Heart left ventricle (tissue), 16 donors: ENCODE results near the gene BARHL1. TPM values are rescaled to one million over a fixed set of nuclear protein-coding genes. Genes with fewer than 3 reads are reported as not detected.
A peak's percentile ranks its signal among the peaks of the same experiment; 100 is the strongest.

Experiments
- ATAC-seq, 4 donors: fragments of 200-7000 bp; cut with Tn5 transposase; one replicate each; pipeline ENCODE4 v1.9.1; 2020 to 2022; ENCODE audit warnings: moderate library complexity in 4 of 4, mild to moderate bottlenecking in 3 of 4, moderate number of reproducible peaks in 1 of 4
- DNase-seq, 5 donors: peaks; one replicate each; pipeline ENCODE4 v3.0.0-alpha.2; 2020
- H3K27ac ChIP-seq, 12 donors: fragments of 200-600 bp; sonication (generic) in 4 of 12; one replicate each; pipeline versions ENCODE4 v1.5.0 to v1.8.0; 2016 to 2022; ENCODE audit warnings: mild to moderate bottlenecking in 2 of 12
- H3K27me3 ChIP-seq, 9 donors: fragments of 200-600 bp; sonication (generic) in 2 of 9; one replicate each; pipeline versions ENCODE4 v1.5.1 to v1.8.0; 2016 to 2022; ENCODE audit warnings: mild to moderate bottlenecking in 3 of 9
- H3K36me3 ChIP-seq, 9 donors: fragments of 200-600 bp; sonication (generic) in 2 of 9; one replicate each; pipeline versions ENCODE4 v1.5.0 to v1.8.0; 2018 to 2022; ENCODE audit warnings: mild to moderate bottlenecking in 2 of 9
- H3K4me1 ChIP-seq, 12 donors: fragments of 200-600 bp; sonication (generic) in 4 of 12; one replicate each; pipeline versions ENCODE4 v1.5.0 to v1.8.0; 2016 to 2022; ENCODE audit warnings: mild to moderate bottlenecking in 3 of 12
- H3K4me3 ChIP-seq, 12 donors: fragments of 200-600 bp; sonication (generic) in 4 of 12; one replicate each; pipeline versions ENCODE4 v1.5.0 to v1.8.0; 2017 to 2022; ENCODE audit warnings: mild to moderate bottlenecking in 9 of 12, moderate library complexity in 4 of 12
- H3K9me3 ChIP-seq, 12 donors: fragments of 200-600 bp; sonication (generic) in 4 of 12; one replicate each; pipeline versions ENCODE4 v1.5.0 to v1.8.0; 2016 to 2022; ENCODE audit warnings: mild to moderate bottlenecking in 1 of 12
- CTCF ChIP-seq, 12 donors: fragments of 200-600 bp; sonication (generic) in 4 of 12; IDR thresholded peaks; one replicate each; pipeline versions ENCODE4 v1.5.0 to v1.8.0; 2018 to 2022; ENCODE audit warnings: antibody characterized with exemption in 12 of 12, mild to moderate bottlenecking in 5 of 12
- POLR2A ChIP-seq, 2 donors: fragments of 450-650 bp; IDR thresholded peaks; one replicate each; pipeline ENCODE4 v1.6.1; 2017; ENCODE audit warnings: antibody characterized with exemption in 2 of 2, mild to moderate bottlenecking in 2 of 2, moderate library complexity in 2 of 2
- WGBS, 4 donors: extraction: QIAGEN DNeasy Blood & Tissue Kit in 2 of 4; methylation state at CpG; one replicate each; pipeline versions ENCODE4 v1.1.5 to v1.1.7; 2013 to 2018; 5-methylcytosine and 5-hydroxymethylcytosine counted together
- intact Hi-C, 10 donors: fragments of 100-400 bp; cut with DNase I; formaldehyde crosslinking; loops; one replicate each; pipeline versions ENCODE4 v1.11.1 to v1.14.2; 2022
- polyA plus RNA-seq, 2 donors: library from polyadenylated mRNA; stranded (reverse); fragments of 200-250 nt; gene quantifications; one replicate each; pipeline ENCODE4 v1.2.3, GENCODE V29; 2013
- total RNA-seq, 9 donors: library from RNA; depleted of rRNA in 2 of 9; stranded (reverse); fragments of >200 nt in 2 of 9; fragmentation: NEBNext Ultra II Directional in 3 of 9; extraction: Animal tissue kit (Norgen Biotek cat#: 25700) in 3 of 9; gene quantifications; one replicate each; pipeline versions ENCODE4 v1.1.0 to v1.2.4, GENCODE V29; 2016 to 2023
- donor health status: ischemic (EF 13 %, LVEDD 7.1; RV severe dilation, severe dysfunction).
- donor health status: healthy with polysubstance abuse.
- donor health status: DM: no; HTN: yes; CAD: no.
- donor health status: DM: no; HTN: no; CAD: no.
- donor health status: ischemic (EF 25% LVEDD 6.9; RV normal size, moderate dysfunction).
- donor health status: ischemic (EF 25% LVEDD 5.7; RV mildly dilated, moderate dysfunction).
- donor health status: healthy.
- donor health status: DM: yes; HTN: yes; CAD: no.
- donor health status: ischemic (EF 35%, LVEDD 5.7; RV mildly dilated, moderate dysfunction).
- donor health status: nonischemic (EF 11% LVEDD 7.7; RV severe dilation, severe dysfunction).
- donor health status: DM: yes; HTN: yes; CAD: no.
- donor health status: PGD.
- donor health status: ischemic (EF 29% LVEDD 5.4; RV normal size, mild dysfunction).
- donor health status: nonischemic (EF 23%, LVEDD 6.1; RV moderate dilation, normal function).

BARHL1 gene
- total and polyA plus RNA-seq, 11 donors = not detected

GRCh38 chr9:132622159-132622558 lies 39.8 kb downstream of the BARHL1 start:
- no peak for TF ChIP-seq POLR2A (IDR thresholded peaks at IDR 0.05)
- TF ChIP-seq CTCF (IDR thresholded peaks at IDR 0.05) = no peak
- H3K27me3 ChIP-seq = no peaks in the 10 kb centered on the region
- no peak overlapping the region for H3K27ac ChIP-seq
- no peaks in the 10 kb centered on the region for H3K9me3 ChIP-seq
- DNase-seq (peak in 1 of 5 donors; percentile 35), ATAC-seq (no peak)
- intact Hi-C loops = no loop called here
- H3K36me3 ChIP-seq = peaks cover 0 to 87% (median 54%) of the 10 kb centered on the region in 9 donors
- 62 to 78% (median 67%) methylated on average over 5 of the region's 5 CpGs for WGBS, 4 donors
- no peaks in the 10 kb centered on the region for H3K4me1 ChIP-seq
- H3K4me3 ChIP-seq = no peak overlapping the region

- DNase-seq = no peak
- H3K36me3 ChIP-seq = peaks cover 0 to 87% (median 66%) of the 10 kb centered on the region in 9 donors
- no peak for ATAC-seq
- intact Hi-C loops = no loop called here
- no peaks in the 10 kb centered on the region for H3K9me3 ChIP-seq
- no peaks in the 10 kb centered on the region for H3K4me1 ChIP-seq
- no peak for TF ChIP-seq CTCF (IDR thresholded peaks at IDR 0.05)
- no peak for TF ChIP-seq POLR2A (IDR thresholded peaks at IDR 0.05)
- H3K27me3 ChIP-seq = no peaks in the 10 kb centered on the region
- H3K27ac ChIP-seq = no peak overlapping the region
- no peak overlapping the region for H3K4me3 ChIP-seq
- WGBS, 4 donors = 90 to 95% (median 91%) methylated on average over 5 of the region's 5 CpGs
Measured at GRCh38 chr9:132626285-132626684, 43.9 kb downstream of the BARHL1 start.

GRCh38 chr9:132627106-132627505 lies 44.7 kb downstream of the BARHL1 start:
- TF ChIP-seq CTCF (IDR thresholded peaks at IDR 0.05) (no peak), POLR2A (IDR thresholded peaks at IDR 0.05) (no peak)
- no peak for DNase-seq
- Histone ChIP-seq H3K4me1 (no peaks in the 10 kb centered on the region), H3K9me3 (no peaks in the 10 kb centered on the region), H3K27me3 (no peaks in the 10 kb centered on the region), H3K27ac (no peak overlapping the region), H3K36me3 (peaks cover 0 to 89% (median 69%) of the 10 kb centered on the region in 9 donors), H3K4me3 (no peak overlapping the region)
- WGBS, 4 donors = 80 to 92% (median 91%) methylated on average over 7 of the region's 7 CpGs
- no peak for ATAC-seq
- intact Hi-C loops = no loop called here

- ATAC-seq (no peak), DNase-seq (no peak)
- Histone ChIP-seq H3K9me3 (no peaks in the 10 kb centered on the region), H3K36me3 (peaks cover 0 to 87% (median 64%) of the 10 kb centered on the region in 9 donors), H3K4me3 (no peak overlapping the region), H3K4me1 (no peaks in the 10 kb centered on the region), H3K27ac (no peak overlapping the region), H3K27me3 (no peaks in the 10 kb centered on the region)
- 91 to 95% (median 93%) methylated on average over 11 of the region's 11 CpGs for WGBS, 4 donors
- intact Hi-C loops = no loop called here
- TF ChIP-seq POLR2A (IDR thresholded peaks at IDR 0.05) (no peak), CTCF (IDR thresholded peaks at IDR 0.05) (no peak)
Measured at GRCh38 chr9:132627594-132627993, 45.2 kb downstream of the BARHL1 start.
